ENCODE data around the gene DEPDC5. TPM values are rescaled to one million over a fixed set of nuclear protein-coding genes. Genes with fewer than 3 reads are reported as not detected.

Gene DEPDC5
- total RNA-seq, 4 donors from 2014 or later = 17.5 to 30.4 (median 22.8) TPM

- no peak for DNase-seq
- H3K4me3 ChIP-seq (replicated peaks in 1 of 3) = no peak overlapping the region
- TF ChIP-seq POLR2A (IDR thresholded peaks at IDR 0.05) (no peak), CTCF (IDR thresholded peaks at IDR 0.05) (no peak)
- 96 to 97% methylated on average over 3 of the region's 3 CpGs for WGBS, 2 donors
- no peak overlapping the region for H3K27ac ChIP-seq
- intact Hi-C loops (cut with DNase I) = no loop called here
- H3K9me3 ChIP-seq = no peaks in the 10 kb centered on the region
- peaks cover 26 to 34% of the 10 kb centered on the region in 2 donors for H3K36me3 ChIP-seq
- no peaks in the 10 kb centered on the region for H3K4me1 ChIP-seq
- H3K27me3 ChIP-seq = no peaks in the 10 kb centered on the region
Observed at GRCh38 chr22:31764785-31765184, 11.0 kb downstream of the DEPDC5 start.

GRCh38 chr22:31768422-31769059 is 14.7 kb downstream of the DEPDC5 start:
- no peaks in the 10 kb centered on the region for H3K9me3 ChIP-seq
- WGBS, 2 donors = 95 to 98% methylated on average over 4 of the region's 4 CpGs

GRCh38 chr22:31773416-31773815 is 19.6 kb downstream of the DEPDC5 start:
- WGBS, 2 donors = 90 to 91% methylated on average over 5 of the region's 5 CpGs
- H3K27ac ChIP-seq = no peak overlapping the region

More at GRCh38 chr22:31768422-31769059, 14.7 kb downstream of the DEPDC5 start:
- H3K36me3 ChIP-seq = peaks cover 27 to 28% of the 10 kb centered on the region in 2 donors
- no peaks in the 10 kb centered on the region for H3K27me3 ChIP-seq
- no peak overlapping the region for H3K27ac ChIP-seq
- H3K4me3 ChIP-seq (replicated peaks in 1 of 3) = no peak overlapping the region
- intact Hi-C loops (cut with DNase I) = no loop called here
- H3K4me1 ChIP-seq = no peaks in the 10 kb centered on the region
- no peak for DNase-seq
- no peak for TF ChIP-seq CTCF (IDR thresholded peaks at IDR 0.05)
- TF ChIP-seq POLR2A (IDR thresholded peaks at IDR 0.05) = no peak

GRCh38 chr22:31776231-31776630 is 22.4 kb downstream of the DEPDC5 start:
- H3K9me3 ChIP-seq = no peaks in the 10 kb centered on the region
- no peak overlapping the region for H3K4me3 ChIP-seq (replicated peaks in 1 of 3)
- DNase-seq = no peak
- intact Hi-C loops (cut with DNase I) = no loop called here
- H3K4me1 ChIP-seq = no peaks in the 10 kb centered on the region
- TF ChIP-seq POLR2A (IDR thresholded peaks at IDR 0.05) (no peak), CTCF (IDR thresholded peaks at IDR 0.05) (no peak)
- H3K36me3 ChIP-seq = peaks cover 15 to 23% of the 10 kb centered on the region in 2 donors
- H3K27ac ChIP-seq = no peak overlapping the region
- WGBS, 2 donors = 97 to 98% methylated on average over 4 of the region's 4 CpGs
- no peaks in the 10 kb centered on the region for H3K27me3 ChIP-seq

More at GRCh38 chr22:31773416-31773815, 19.6 kb downstream of the DEPDC5 start:
- H3K4me1 ChIP-seq = no peaks in the 10 kb centered on the region
- DNase-seq = no peak
- H3K9me3 ChIP-seq = no peaks in the 10 kb centered on the region
- intact Hi-C loops (cut with DNase I) = no loop called here
- no peaks in the 10 kb centered on the region for H3K27me3 ChIP-seq
- H3K4me3 ChIP-seq (replicated peaks in 1 of 3) = no peak overlapping the region
- TF ChIP-seq POLR2A (IDR thresholded peaks at IDR 0.05) (no peak), CTCF (IDR thresholded peaks at IDR 0.05) (no peak)
- H3K36me3 ChIP-seq = peaks cover 7 to 20% of the 10 kb centered on the region in 2 donors

- no peak overlapping the region for H3K4me3 ChIP-seq (replicated peaks in 1 of 3)
- WGBS, 2 donors = 87 to 89% methylated on average over 3 of the region's 3 CpGs
- intact Hi-C loops (cut with DNase I) = no loop called here
- H3K9me3 ChIP-seq = no peaks in the 10 kb centered on the region
- no peak for TF ChIP-seq CTCF (IDR thresholded peaks at IDR 0.05)
- no peak for TF ChIP-seq POLR2A (IDR thresholded peaks at IDR 0.05)
- no peak overlapping the region for H3K27ac ChIP-seq
- H3K36me3 ChIP-seq = no peaks in the 10 kb centered on the region
- DNase-seq = no peak
- no peaks in the 10 kb centered on the region for H3K27me3 ChIP-seq
- H3K4me1 ChIP-seq = no peaks in the 10 kb centered on the region
Observed at GRCh38 chr22:31789803-31790202, 36.0 kb downstream of the DEPDC5 start.
